ENCODE data around the gene INHBE.
A peak's percentile ranks its signal among the peaks of the same experiment; 100 is the strongest.

The INHBE gene

DNA sequence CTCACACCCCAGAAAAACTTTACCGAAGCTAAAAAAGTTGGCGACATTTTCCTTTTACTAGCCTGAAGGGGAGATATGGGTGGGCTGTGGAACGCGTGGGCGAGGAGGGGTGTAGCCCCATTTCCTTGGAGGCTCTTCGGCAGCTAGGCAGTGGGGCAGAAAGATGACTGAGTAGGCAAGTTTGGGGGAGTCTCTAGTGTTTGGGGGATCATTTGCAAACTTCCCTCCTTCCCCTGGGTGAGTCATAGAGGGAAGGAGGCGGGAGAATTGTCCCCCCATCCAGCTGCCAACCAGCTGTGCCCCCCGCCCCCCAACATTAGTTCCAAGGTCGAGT lies 6.8 kb downstream of the INHBE start:
- DNase-seq = no peak

DNA sequence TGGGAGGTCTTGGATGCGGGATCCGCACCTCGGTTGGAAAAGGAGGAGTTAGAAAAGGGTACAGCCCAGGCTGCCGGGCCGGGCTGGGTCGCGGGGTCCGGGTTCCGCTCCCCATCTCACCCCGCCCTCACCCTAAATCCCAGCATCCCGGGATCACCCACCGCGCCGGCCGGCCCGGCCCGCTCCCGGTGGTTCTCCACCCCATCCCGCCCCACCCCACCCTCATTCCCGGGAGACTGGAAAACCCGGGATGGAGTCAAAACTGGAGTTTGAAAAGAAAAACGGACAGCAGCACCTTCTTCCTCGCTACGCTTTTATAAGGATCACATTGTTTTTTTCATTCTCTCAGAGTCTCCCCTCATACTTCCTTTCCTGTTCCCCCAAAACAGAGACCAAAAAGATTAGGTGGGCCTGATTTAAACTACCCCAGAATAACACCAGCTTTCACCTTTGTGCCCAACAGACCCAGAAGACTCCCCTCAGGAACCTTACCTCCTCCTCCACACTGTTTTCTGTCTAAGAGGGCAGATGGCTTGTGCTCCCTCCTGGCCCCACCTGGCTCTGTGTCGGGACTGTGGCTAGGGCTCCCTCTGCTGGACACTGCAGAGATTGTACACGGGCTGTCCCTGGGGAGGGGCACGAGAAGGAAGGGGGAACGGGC lies 7.3 kb downstream of the INHBE start:
- peak; percentile 59 to 79 (median 75) for DNase-seq

DNA sequence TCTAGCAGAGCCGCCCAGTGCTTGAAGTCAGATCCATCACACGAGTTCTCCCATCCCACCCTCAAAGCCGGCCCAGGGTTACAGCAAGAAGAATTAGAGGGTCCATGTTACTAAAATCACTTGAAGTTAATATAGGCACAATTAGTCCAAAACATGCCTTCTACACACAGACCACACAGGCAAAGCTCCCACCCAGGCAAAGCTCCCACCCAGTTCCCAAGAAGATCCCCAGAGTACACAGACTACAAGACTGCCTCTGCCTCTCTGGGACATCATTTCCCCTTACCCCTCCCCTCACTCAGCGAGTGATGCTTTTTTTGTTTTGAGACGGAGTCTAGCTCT lies 7.8 kb downstream of the INHBE start:
- DNase-seq = no peak

DNA sequence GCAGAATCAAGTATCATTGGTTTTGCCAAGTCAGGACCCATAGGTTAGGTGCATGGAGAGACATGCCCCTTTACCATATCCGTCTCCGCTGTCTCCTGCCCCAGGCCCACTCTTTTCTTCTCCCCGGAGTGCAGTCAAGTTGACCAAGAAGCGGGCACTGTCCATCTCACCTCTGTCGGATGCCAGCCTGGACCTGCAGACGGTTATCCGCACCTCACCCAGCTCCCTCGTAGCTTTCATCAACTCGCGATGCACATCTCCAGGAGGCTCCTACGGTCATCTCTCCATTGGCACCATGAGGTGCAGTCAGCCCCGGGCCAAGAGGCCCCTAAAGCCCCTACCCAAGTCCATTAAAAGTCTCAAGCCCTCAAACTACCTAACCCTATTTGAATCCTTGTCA lies 9.5 kb downstream of the INHBE start:
- no peak for DNase-seq

DNA sequence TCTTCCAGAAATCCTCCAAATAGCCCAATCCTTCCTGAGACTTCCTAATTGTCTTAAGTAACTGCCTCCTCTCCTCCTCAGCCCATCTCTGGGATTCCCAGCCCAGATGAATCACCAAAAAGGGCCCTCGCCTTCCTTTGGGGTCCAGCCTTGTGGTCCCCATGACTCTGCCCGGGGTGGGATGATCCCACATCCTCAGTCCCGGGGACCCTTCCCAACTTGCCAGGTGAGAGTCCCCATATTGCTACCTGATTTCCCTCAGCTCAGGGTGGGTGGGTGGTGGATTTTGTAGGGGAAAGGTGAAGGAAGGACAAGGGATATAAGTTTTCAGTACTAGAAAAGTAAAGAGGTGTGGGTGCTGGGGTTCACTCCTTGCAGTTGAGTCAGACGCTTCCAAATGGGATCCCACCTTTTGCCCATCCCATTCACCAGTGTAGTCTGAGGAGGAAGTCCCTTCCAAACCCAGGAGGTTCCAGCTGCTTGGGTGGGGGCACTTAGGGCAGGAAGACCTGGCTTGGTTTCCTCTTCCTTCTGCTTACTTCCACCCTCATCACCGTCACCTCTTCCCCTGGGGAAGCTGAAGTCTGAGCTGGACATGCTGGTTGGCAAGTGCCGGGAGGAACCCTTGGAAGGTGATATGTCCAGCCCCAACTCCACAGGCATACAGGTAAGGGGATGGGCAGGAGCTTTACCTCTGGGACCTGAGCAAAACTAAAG lies 10.1 kb downstream of the INHBE start:
- DNase-seq = no peak

DNA sequence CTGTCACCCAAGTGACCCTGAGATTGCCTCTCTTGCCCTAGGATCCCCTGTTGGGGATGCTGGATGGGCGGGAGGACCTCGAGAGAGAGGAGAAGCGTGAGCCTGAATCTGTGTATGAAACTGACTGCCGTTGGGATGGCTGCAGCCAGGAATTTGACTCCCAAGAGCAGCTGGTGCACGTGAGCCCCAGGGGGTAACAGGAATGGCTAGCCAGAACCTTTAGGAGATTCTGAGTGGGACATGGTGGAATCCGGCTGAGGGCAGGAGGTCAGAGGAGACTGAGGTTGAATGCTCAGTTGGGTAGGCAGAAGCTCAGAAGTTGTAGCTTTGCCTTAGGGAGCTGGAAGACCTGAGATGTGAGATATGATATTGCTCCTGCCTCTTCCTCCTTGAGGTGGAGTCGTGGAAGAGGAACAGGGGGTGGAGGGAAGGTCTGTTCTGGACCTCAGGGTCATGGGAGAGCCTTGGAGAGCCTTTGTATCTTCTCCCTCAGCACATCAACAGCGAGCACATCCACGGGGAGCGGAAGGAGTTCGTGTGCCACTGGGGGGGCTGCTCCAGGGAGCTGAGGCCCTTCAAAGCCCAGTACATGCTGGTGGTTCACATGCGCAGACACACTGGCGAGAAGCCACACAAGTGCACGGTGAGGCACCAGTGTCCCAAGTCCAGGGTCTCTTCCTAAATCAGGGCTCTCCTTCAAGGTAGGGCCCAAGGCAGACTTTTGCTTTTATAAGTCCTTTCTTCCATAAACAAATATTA lies 10.8 kb downstream of the INHBE start:
- DNase-seq = no peak

DNA sequence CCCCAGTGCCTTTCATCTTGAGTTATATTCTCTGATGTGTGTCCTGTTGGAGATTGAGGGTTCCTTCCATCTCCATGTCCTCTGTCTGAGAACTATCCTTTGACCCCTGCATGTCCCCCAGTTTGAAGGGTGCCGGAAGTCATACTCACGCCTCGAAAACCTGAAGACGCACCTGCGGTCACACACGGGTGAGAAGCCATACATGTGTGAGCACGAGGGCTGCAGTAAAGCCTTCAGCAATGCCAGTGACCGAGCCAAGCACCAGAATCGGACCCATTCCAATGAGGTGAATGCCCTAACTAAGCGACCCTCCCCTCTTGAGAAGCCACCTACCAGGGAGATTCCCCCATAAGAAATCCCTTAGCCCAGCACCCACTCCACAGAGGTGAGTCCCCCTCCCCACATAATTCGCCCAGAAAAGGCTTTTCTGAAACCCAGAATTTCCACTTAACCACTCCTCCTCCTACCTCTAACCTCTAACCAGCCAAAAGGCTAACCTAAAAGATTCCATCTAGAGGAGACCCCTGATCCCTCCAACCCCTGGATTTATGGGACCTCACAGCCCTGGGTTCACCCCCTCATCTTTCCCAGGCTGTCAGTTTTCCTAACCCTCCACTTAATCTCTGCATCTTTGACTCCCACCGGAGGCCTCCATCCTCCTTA lies 12.2 kb downstream of the INHBE start:
- no peak for DNase-seq

DNA sequence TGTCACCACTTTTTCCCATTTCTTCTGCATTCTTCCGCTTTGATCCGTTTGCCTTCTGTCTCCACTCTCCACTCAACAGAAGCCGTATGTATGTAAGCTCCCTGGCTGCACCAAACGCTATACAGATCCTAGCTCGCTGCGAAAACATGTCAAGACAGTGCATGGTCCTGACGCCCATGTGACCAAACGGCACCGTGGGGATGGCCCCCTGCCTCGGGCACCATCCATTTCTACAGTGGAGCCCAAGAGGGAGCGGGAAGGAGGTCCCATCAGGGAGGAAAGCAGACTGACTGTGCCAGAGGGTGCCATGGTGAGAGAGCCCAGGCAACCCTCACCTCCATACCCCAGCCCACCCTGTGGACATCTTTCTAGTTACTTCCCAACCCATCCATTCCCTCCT lies 12.8 kb downstream of the INHBE start:
- no peak for DNase-seq

DNA sequence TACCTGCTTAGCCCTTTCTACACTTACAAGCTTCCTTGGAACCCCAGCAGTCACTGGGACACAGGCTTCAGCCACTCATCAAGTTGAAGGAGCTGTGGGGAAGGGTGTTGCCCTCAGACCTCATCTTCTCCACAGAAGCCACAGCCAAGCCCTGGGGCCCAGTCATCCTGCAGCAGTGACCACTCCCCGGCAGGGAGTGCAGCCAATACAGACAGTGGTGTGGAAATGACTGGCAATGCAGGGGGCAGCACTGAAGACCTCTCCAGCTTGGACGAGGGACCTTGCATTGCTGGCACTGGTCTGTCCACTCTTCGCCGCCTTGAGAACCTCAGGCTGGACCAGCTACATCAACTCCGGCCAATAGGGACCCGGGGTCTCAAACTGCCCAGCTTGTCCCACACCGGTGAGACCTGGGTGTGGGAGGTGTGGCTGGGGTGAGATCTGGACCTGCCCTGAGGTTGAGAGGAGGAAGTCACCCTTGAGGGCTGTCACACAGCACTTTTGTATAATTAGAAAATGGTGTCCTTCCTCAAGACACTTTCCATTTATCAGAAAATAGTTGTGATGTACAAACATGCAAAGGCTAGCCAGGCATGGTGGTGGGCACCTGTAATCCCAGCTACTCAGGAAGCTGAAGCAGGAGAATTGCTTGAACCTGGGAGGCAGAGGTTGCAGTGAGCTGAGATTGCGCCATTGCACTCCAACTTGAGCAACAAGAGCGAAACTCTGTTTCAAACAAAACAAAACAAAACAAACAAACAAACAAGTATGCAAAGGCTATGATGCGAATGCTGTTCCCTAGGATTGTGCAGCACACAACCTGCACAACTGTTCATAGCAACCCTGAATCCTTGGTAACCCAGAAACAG lies 14.4 kb downstream of the INHBE start:
- no peak for DNase-seq

DNA sequence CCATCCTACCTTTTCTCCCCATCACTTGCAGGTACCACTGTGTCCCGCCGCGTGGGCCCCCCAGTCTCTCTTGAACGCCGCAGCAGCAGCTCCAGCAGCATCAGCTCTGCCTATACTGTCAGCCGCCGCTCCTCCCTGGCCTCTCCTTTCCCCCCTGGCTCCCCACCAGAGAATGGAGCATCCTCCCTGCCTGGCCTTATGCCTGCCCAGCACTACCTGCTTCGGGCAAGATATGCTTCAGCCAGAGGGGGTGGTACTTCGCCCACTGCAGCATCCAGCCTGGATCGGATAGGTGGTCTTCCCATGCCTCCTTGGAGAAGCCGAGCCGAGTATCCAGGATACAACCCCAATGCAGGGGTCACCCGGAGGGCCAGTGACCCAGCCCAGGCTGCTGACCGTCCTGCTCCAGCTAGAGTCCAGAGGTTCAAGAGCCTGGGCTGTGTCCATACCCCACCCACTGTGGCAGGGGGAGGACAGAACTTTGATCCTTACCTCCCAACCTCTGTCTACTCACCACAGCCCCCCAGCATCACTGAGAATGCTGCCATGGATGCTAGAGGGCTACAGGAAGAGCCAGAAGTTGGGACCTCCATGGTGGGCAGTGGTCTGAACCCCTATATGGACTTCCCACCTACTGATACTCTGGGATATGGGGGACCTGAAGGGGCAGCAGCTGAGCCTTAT lies 15.3 kb downstream of the INHBE start:
- no peak for DNase-seq

DNA sequence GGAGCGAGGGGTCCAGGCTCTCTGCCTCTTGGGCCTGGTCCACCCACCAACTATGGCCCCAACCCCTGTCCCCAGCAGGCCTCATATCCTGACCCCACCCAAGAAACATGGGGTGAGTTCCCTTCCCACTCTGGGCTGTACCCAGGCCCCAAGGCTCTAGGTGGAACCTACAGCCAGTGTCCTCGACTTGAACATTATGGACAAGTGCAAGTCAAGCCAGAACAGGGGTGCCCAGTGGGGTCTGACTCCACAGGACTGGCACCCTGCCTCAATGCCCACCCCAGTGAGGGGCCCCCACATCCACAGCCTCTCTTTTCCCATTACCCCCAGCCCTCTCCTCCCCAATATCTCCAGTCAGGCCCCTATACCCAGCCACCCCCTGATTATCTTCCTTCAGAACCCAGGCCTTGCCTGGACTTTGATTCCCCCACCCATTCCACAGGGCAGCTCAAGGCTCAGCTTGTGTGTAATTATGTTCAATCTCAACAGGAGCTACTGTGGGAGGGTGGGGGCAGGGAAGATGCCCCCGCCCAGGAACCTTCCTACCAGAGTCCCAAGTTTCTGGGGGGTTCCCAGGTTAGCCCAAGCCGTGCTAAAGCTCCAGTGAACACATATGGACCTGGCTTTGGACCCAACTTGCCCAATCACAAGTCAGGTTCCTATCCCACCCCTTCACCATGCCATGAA lies 16.0 kb downstream of the INHBE start:
- no peak for DNase-seq

DNA sequence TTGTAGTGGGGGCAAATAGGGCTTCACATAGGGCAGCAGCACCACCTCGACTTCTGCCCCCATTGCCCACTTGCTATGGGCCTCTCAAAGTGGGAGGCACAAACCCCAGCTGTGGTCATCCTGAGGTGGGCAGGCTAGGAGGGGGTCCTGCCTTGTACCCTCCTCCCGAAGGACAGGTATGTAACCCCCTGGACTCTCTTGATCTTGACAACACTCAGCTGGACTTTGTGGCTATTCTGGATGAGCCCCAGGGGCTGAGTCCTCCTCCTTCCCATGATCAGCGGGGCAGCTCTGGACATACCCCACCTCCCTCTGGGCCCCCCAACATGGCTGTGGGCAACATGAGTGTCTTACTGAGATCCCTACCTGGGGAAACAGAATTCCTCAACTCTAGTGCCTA lies 16.6 kb downstream of the INHBE start:
- no peak for DNase-seq

DNA sequence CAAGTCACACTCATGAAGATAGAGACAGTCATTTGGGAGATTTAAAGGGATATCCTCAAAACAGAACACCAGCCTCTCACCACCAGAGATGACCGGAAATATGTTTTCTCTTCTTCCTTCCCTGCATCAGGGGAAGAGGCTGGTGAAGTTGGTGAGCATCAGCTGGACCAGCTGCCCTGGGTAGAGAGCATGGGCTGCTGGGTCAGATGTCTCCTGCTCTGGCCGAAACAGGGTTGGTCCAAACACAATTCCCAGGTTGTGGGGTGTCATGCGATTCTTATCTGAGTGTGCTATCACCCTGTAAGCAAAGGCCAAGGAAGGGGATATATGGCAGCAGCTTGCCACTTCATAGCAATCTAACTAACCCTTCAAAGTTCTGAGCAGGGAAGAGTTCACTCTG lies 17.3 kb downstream of the INHBE start:
- DNase-seq = no peak

DNA sequence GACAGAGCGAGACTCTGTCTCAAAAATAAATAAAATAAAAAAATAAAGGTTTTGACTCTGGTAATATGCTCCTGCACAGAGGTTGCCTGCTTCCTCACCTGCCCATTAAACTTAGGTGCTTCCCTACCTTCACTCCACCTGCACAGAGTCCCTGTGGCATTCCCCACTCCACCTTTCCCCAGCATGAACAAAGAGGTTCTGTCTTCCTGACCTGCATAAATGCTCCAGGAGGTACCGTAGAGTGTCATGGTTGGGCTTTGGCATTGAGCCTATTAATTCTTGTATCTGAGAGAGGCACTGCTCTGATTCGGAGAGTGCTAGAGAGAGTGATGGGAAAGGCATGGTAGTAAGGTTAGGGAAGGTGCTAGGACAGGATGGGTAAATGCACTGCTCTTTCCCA lies 18.3 kb downstream of the INHBE start:
- DNase-seq = no peak

DNA sequence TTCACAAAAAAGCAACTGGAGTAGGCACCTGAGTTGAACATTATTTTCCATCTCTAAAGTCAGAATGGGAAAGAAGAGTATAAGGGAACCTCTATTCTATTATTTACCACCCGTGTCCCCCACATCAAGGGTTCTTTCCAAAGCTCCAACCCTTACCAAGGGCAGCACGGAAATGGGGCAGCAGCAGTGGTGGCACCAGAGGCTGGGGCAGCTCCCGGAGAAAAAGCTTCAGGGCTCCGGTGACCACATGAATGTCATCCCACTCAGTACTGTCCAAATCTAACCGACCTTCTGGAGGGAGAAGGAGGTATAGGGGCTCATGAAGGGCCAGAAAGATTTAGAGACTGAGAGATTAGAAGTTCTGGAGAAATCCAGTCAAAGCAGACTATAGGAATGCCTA lies 18.8 kb downstream of the INHBE start:
- no peak for DNase-seq

DNA sequence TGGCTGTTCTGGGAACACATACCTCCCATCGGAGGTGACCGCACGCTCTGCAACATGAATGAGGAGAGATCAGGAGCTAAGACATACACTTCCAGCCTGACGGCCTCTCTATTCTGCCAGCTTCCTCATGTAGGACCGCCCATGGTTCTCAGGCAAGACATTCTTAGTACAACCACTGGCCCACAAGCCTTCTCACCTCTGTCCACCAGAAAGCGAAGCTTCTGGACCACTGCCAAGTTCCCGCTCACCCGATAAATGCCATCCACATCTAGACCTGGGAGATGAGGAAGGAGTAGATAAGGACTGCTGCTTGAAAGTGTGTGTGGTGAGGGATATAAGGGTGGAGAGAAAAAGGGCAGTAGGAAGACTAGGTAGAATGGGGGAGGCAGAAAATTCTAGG lies 19.3 kb downstream of the INHBE start:
- no peak for DNase-seq

DNA sequence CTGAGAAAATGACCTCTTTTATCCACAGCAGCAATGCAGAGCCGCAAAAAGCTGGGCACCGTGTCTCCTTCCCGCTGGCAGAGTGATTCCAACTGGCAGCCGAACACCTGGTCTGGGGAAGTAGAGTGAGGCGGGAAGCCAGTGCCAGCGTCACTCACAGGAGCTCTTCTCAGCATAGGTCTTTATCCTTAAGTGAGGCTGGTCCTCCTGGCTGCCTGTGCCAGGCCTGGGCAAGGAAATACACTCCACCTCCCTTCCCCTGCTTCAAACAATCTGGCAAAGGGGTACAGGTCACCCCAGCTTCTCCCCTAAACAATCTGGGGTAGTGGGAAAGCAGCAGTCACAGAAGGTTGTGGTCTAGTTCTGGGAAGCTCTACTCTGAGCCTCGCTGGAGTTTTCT lies 19.8 kb downstream of the INHBE start:
- no peak for DNase-seq

DNA sequence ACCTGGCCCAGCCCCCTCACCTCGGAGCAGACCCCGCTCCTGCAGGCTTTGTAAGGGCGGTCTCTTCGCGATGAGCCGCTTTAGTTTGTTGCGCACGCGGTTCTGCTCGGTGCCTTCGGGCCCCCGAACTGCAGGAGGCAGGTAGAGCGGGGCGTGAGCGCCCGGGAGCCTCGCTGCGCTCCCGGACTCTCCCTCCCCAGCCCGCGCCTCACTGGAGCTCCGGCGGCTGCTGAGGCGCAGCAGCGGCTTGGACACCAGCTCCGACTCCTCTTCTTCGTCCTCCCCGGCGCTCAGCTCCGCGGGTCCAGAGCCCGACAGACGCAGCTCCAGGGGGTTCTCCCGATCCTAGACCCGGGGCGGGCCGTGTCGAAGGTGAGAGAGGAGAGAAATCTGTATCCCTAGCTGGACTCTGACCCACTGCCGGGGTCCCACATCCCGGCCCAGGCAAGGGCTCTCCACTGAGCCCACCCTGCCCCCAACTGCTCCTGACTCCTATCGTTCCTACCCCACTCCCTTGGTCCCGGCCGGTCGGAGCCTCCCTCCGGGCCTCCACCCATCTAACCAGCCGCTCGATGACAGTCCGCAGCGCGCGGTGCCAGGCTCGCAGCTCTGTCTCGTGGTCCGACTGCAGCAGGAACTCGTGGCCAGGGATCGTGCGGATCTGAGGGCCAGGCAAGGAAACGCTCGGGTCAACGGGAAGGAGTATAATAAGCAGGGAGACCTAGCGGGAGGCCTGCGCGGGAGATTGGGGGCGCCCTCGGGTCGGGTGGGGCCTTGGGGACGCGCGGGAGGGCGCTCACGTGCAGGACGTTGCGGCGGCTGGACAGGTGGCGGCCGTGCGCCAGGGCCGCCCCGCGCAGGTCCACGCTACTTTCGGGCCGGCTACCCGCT lies 20.4 kb downstream of the INHBE start:
- DNase-seq = no peak

DNA sequence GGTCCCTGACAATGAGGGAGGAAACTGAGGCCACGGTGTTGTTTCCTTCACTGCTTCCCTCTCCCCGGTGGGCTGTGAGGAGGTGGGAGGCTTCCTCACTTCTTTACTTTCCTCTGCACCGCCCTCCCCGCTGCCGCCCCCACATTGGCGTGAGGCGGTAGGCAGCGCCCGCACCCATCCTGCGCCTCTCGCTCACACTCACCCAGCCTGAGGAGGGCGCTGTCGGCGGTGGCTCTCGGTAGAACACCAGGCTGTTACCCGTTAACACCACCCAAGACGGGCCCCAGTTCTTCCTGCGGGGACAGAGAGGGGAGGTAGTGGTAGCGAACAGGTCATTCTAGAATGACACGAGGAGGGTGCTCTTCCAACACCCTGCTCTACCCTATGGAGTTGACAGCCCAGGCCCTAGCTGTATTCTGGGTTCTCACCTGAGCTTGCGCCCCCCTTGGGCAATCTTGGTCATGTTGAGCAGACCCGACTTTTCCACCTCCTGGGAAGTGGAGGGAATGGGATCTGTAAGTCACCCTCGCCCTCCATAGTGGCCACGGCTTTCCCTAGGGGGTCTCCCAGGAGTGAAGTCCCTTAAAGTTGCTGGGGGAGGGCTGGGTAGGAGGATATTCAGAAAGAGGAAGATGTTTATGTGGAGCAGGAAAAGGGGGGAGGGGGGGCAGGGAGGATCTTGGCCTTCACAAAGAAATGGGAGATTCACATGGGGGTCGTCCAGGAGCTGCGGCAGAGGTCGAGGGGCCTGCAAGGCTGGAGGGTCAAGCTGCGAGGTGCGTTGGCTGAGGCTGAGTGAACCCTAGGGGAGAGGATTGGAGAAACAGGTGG lies 21.3 kb downstream of the INHBE start:
- DNase-seq = peak in 3 of 4 experiments; percentile 41 to 63 (median 59)
